Stimulated activated CD8-positive, alpha-beta memory T cell treated with anti-CD3 and anti-CD28 coated beads, Interleukin-15, amount 100 ng/mL, for 48 hours (primary cell): ENCODE data around the gene ZNF284.
"Not testable (repeated sequence)": the region's sequence is repeated elsewhere in the genome, so short reads cannot be mapped to it uniquely, and the experiment has no call there.

Experiments
- DNase-seq, 2 donors: peaks; one replicate each; pipeline ENCODE4 v3.0.0-alpha.2; 2020; ENCODE audit warnings: low read depth in 2 of 2

ZNF284 gene

GRCh38 chr19:44111910-44112463, 40.0 kb downstream of the ZNF284 start:
- DNase-seq = no peak

- DNase-seq = no peak
These were observed 40.8 kb downstream of the ZNF284 start for GRCh38 chr19:44112802-44113137.

GRCh38 chr19:44113138-44113783, 41.3 kb downstream of the ZNF284 start, which contains the start of gene ZNF225:
Gene ZNF225, plus strand, starts transcription at chr19:44113399. Its CDS starts 2,429 bp downstream, at chr19:44115828.
- peak; percentile 77 to 83 for DNase-seq

GRCh38 chr19:44113784-44114390, 41.9 kb downstream of the ZNF284 start:
- DNase-seq = no peak

- not testable (repeated sequence) for DNase-seq
These were observed 49.2 kb downstream of the ZNF284 start for GRCh38 chr19:44121162-44121561.

GRCh38 chr19:44131955-44132354, 60.0 kb downstream of the ZNF284 start:
- no peak for DNase-seq
